ENCODE results near the gene CMTM8.
A peak's percentile ranks its signal among the peaks of the same experiment; 100 is the strongest.

The CMTM8 gene

GRCh38 chr3:32392536-32393302 is 154.2 kb downstream of the CMTM8 start:
- H3K4me3 ChIP-seq (ENCODE audit: low read depth, low read length), result peak overlapping the region; percentile 80

DNA sequence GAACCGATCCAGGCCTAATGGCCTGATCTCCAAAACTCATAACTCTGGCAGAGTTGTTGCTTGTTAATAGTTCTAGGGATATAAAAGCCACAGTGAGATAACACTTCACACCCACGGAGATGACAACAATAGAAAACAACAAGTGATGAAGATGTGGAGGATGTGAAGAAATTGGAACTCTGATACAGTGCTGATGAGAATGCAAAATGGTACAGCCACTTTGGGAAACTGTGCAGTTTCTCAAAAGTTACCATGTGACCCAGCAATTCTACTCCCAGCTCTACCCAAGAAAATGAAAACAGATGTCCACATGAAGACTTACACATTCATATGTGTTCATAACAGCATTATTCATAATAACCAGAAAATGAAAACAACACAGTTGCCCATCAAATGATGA is 157.0 kb downstream of the CMTM8 start:
- TF ChIP-seq CTCF (IDR thresholded peaks at IDR 0.05; ENCODE audit: low read depth, low read length), result no peak
- no peak overlapping the region for H3K4me3 ChIP-seq (ENCODE audit: low read depth, low read length)

More at GRCh38 chr3:32392536-32393302, 154.2 kb downstream of the CMTM8 start:
- TF ChIP-seq CTCF (IDR thresholded peaks at IDR 0.05; ENCODE audit: low read depth, low read length), result no peak

- H3K4me3 ChIP-seq (ENCODE audit: low read depth, low read length), result no peak overlapping the region
- TF ChIP-seq CTCF (IDR thresholded peaks at IDR 0.05; ENCODE audit: low read depth, low read length), result no peak
Observed at GRCh38 chr3:32397941-32398340, 159.5 kb downstream of the CMTM8 start.

DNA sequence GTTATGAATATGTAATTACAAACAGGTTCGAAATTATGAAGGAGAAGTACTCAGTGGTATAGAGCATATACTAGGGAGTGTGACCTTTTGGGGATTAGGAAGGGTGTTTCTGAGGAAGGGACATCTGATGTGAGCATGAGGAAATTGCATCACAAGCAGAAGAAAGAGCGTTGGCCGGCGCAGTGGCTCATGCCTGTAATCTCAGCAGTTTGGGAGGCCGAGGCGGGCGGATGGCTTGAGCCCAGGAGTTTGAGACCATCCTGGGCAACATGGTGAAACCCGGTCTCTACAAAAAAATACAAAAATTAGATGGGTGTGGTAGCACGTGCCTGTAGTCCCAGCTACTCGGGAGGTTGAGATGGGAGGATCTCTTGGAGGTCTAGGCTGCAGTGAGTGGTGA is 160.1 kb downstream of the CMTM8 start:
- no peak overlapping the region for H3K4me3 ChIP-seq (ENCODE audit: low read depth, low read length)
- no peak for TF ChIP-seq CTCF (IDR thresholded peaks at IDR 0.05; ENCODE audit: low read depth, low read length)

DNA sequence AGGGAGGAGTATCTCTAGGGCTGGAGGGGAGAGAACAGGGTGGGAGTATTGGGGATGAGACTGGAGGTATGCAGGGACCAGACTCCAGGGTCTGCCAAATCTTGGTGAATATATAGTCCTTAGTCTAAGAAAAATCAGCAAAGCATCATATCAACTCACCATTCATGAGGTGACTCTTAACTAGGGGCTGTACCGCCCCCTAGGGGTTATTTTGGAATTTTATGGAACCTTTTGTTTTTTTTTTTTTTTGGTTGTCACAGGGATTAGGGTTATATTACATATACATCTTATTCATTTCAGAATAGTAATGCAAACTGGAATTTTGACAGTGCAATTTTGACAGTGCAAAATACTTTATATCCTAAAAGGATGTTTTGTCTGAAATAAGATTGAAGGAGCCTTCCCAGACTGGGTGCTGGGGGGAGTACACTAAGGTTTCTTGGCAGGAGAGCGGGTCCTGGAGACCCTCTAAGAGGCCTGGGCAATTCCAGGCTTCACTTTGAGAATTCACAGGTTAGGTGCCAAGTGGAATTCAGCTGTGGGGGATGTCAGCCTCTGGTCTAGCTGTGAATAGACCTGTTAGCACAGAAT is 160.6 kb downstream of the CMTM8 start:
- no peak; the same call in 1 of the 2 replicates for TF ChIP-seq CTCF (IDR thresholded peaks at IDR 0.05; ENCODE audit: low read depth, low read length)
- no peak overlapping the region for H3K4me3 ChIP-seq (ENCODE audit: low read depth, low read length)

- H3K4me3 ChIP-seq (ENCODE audit: low read depth, low read length), result peak overlapping the region; percentile 53
- TF ChIP-seq CTCF (IDR thresholded peaks at IDR 0.05; ENCODE audit: low read depth, low read length), result no peak
Observed at GRCh38 chr3:32401126-32401525, 162.6 kb downstream of the CMTM8 start.

DNA sequence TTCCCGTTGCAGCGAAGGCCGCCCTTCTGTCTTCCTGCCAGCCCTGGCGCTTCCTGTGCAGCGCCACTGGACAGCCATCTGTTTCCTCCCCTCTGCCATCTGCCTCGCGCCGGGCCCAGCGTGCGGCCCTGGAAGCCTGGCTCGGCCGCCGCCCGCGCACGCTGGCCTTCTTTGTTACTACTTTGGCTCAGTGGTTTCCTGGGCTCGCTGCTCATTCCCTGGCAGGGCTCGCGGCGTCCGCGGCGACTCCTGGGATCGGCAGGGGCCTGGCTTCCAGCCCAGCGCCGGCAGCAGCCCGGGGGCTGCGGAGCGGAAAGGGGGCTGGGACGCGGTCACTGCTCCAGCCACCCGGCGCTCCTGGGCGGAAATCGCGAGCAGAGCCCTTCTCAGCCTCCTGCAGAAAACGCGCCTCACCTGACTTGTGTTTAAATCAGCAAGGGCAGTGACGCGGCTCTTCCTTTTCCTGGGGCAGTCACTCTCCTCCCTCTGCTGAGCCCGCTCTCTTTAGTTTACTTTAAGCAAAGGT is 163.1 kb downstream of the CMTM8 start:
- H3K4me3 ChIP-seq (ENCODE audit: low read depth, low read length), result peak overlapping the region; percentile 53
- TF ChIP-seq CTCF (IDR thresholded peaks at IDR 0.05; ENCODE audit: low read depth, low read length), result no peak

All from WI38 (cell line).